ENCODE measurements around the gene SAP25. TPM values are rescaled to one million over a fixed set of nuclear protein-coding genes. Genes with fewer than 3 reads are reported as not detected.
A peak's percentile ranks its signal among the peaks of the same experiment; 100 is the strongest.

SAP25 gene
- total RNA-seq, 6 experiments from 2014 or later: 0.40 to 0.87 (median 0.55) TPM; not detected in 3

DNA sequence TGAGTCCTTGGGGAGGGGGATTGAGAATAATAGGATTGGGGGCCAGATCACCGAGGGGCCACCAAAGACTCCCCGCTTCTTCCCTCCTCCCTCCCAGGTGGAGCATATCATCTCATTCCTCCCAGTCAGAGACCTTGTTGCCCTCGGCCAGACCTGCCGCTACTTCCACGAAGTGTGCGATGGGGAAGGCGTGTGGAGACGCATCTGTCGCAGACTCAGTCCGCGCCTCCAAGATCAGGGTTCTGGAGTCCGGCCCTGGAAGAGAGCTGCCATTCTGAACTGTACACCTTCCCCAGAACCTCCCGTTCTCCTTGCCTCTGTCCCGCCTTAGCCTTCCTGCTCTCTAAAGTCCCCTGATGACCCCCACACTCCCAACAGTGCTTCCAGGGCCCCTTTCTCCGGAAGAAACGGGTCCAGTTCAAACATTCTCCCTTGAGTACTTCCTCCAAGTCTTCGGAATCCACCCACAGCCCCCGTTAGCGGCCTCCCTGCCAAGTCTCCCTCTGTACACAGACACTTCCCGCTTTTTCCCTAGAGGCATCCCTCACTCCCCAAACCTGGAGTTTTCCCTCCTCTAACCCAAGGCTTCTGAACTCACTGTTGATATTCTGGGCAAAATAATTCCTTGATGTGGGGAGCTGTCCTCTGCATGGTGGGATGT lies 16.5 kb upstream of the SAP25 start:
- Mint-ChIP-seq H3K4me1 (ENCODE audit: low read depth) (peaks cover 13% of the 10 kb centered on the region), H3K36me3 (ENCODE audit: low read depth) (peaks cover 2% of the 10 kb centered on the region), H3K27ac (no peak overlapping the region), H3K9me3 (no peaks in the 10 kb centered on the region), H3K4me3 (no peak overlapping the region), H3K27me3 (ENCODE audit: insufficient read depth) (peaks cover 7% of the 10 kb centered on the region)
- no peak for DNase-seq
- TF ChIP-seq, protein P1, sequence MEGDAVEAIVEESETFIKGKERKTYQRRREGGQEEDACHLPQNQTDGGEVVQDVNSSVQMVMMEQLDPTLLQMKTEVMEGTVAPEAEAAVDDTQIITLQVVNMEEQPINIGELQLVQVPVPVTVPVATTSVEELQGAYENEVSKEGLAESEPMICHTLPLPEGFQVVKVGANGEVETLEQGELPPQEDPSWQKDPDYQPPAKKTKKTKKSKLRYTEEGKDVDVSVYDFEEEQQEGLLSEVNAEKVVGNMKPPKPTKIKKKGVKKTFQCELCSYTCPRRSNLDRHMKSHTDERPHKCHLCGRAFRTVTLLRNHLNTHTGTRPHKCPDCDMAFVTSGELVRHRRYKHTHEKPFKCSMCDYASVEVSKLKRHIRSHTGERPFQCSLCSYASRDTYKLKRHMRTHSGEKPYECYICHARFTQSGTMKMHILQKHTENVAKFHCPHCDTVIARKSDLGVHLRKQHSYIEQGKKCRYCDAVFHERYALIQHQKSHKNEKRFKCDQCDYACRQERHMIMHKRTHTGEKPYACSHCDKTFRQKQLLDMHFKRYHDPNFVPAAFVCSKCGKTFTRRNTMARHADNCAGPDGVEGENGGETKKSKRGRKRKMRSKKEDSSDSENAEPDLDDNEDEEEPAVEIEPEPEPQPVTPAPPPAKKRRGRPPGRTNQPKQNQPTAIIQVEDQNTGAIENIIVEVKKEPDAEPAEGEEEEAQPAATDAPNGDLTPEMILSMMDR (IDR thresholded peaks at IDR 0.05): no peak

DNA sequence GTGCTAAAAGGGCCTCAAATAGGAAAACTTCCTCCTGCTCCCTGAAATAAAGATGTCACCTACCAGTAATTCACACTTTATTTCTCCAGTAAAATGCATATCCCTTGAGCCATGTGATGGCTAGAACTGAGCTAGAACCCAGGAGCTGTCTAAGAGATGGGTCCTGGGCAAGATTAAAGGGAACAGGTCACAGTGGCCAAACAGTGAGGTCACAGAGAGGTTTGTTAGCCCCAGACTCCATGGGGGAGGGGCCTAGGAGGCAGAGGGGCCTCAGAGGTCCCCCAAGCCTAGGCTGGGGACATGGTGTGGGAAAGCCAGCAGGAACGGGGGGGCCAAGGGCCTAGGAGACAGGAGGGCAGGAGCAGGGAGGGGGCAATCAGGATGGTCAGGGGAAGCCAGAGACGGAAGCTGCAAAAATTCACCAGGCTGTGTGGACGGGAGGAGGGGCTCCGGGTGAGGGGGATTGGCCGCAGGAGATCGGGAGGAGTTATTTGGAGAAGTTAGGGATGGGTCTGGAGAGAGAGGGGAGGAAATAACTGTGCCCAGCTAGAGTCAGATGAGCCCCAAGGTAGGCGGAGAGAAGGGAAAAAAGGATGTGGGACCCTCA lies 15.7 kb upstream of the SAP25 start:
- TF ChIP-seq, protein P1 (IDR thresholded peaks at IDR 0.05): no peak
- H3K9me3 Mint-ChIP-seq: no peaks in the 10 kb centered on the region
- no peak for DNase-seq
- H3K4me1 Mint-ChIP-seq (ENCODE audit: low read depth): peaks cover 21% of the 10 kb centered on the region
- peaks cover 6% of the 10 kb centered on the region for H3K36me3 Mint-ChIP-seq (ENCODE audit: low read depth)
- H3K27ac Mint-ChIP-seq: no peak overlapping the region
- H3K27me3 Mint-ChIP-seq (ENCODE audit: insufficient read depth): peaks cover 7% of the 10 kb centered on the region
- no peak overlapping the region for H3K4me3 Mint-ChIP-seq

DNA sequence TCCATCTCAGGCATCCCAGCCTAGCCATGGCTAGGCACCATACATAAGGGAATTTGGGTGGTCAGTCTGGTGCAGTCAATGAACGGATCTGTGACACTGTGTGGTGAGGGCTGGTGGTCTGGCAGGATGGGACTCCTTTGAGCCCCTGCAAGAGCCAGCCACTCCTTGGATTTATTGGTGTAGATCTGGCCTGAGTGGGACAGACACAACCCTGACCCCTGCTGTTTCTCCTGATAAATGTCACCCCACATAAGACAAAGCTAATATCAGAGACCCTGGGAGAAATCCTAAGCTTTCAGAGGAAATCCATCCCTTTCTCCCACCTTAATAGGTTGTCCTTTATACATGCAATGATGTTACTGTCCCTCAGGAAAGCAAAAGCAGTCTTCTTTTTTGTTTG lies 14.7 kb upstream of the SAP25 start:
- Mint-ChIP-seq H3K27ac (no peak overlapping the region), H3K27me3 (ENCODE audit: insufficient read depth) (peaks cover 6% of the 10 kb centered on the region), H3K4me1 (ENCODE audit: low read depth) (peaks cover 31% of the 10 kb centered on the region), H3K4me3 (peak overlapping the region; percentile 42), H3K36me3 (ENCODE audit: low read depth) (peaks cover 6% of the 10 kb centered on the region), H3K9me3 (no peaks in the 10 kb centered on the region)
- TF ChIP-seq, protein P1 (IDR thresholded peaks at IDR 0.05): peak; percentile 64
- DNase-seq: peak; percentile 25

DNA sequence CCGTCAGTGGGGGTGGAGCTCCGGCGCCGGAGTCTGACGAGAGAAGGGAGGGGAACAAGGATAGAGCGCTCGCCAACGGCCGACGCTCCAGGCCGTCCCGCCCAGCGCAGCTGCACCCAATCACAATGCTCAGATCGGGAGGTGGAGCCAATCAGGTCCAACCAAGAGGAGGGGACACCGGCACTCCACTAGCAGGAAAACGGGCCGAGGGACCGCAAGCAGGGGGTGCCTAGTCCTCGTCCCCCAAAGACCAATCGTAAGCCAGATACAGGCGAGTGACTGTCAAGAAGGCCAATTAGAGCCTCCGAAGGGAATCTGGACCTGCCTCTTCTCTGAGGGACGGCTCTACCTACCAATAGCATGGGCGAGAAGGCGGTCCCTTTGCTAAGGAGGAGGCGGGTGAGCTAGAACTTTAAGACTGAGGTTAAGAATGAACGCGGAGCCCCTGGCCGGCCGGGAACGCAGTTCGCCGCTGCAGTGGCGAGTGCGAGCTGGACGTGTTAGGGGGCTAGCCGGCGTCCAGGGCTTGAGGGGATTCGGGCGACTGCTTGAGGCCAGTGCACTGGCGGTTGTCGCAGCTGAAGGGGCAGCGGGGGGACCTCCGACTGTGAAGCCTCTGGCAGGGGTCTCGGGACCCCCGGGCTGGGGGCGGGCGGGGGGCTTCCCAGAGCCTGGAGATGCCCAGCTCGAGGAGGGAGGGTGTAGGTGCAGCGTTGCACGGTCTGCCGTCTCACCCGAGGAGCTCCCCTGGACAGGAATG lies 12.7 kb upstream of the SAP25 start, which contains the start of gene FBXO24:
TSS of gene FBXO24 (plus strand) at position 63 of the 760 bp plus-strand sequence. CDS start at position 361, 298 bp downstream.
- Mint-ChIP-seq H3K27me3 (ENCODE audit: insufficient read depth) (peaks cover 6% of the 10 kb centered on the region), H3K4me3 (peak within 1 kb of the TSS; percentile 95), H3K4me1 (ENCODE audit: low read depth) (peaks cover 37% of the 10 kb centered on the region), H3K9me3 (no peaks in the 10 kb centered on the region), H3K27ac (peak within 1 kb of the TSS; percentile 87), H3K36me3 (ENCODE audit: low read depth) (peaks cover 6% of the 10 kb centered on the region)
- TF ChIP-seq, protein P1 (IDR thresholded peaks at IDR 0.05): no peak
- DNase-seq: peak; percentile 100

DNA sequence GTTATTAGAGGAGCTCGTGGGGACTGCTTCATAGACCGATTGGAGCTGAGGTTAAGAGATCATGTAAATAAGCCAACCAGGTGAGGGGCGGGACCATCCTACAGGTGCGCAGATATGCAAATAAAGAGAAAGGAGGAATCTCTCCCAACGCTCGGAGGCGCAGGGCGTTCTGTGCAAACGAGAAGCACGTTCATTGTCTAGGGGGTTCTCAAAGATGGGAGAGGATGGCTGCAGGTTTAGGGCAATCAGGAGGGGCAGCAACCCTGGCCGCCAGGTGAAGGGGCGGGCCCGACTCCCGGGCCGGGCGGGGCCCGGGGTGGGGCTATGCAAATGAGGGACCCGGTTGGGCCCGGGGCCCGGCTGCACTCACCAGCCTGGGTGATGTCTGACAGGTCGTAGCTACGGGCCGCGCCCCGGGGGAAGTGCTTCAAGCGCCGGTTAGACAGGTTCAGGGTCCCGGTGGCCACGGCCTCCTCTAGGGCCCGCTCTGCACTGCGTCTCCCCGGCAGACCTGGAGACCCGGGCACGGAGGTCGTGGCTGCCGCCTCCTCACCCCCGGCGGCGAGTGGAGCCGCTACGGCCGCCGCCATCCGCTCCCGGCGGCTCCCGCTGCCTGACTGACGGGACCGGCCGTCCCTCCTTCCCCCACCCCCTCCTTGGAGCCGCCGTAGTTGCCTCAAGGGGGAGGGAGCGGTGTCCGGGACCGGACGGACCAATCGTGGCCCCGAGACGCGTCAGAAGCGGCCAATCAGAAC lies 12.0 kb upstream of the SAP25 start, which contains the start of gene LRCH4:
TSS of gene LRCH4 (minus strand) at position 619 of the 755 bp plus-strand sequence. CDS start at position 590, 29 bp downstream.
- H3K27ac Mint-ChIP-seq: peak within 1 kb of the TSS; percentile 87
- no peaks in the 10 kb centered on the region for H3K9me3 Mint-ChIP-seq
- H3K4me1 Mint-ChIP-seq (ENCODE audit: low read depth): peaks cover 36% of the 10 kb centered on the region
- H3K4me3 Mint-ChIP-seq: peak within 1 kb of the TSS; percentile 95
- H3K27me3 Mint-ChIP-seq (ENCODE audit: insufficient read depth): peaks cover 6% of the 10 kb centered on the region
- DNase-seq: no peak
- TF ChIP-seq, protein P1 (IDR thresholded peaks at IDR 0.05): 0 out of 2 replicates have a peak, but pooled peaks have one; percentile 8
- H3K36me3 Mint-ChIP-seq (ENCODE audit: low read depth): peaks cover 6% of the 10 kb centered on the region
